Pancreas (tissue), 10 donors: Measurements from ENCODE around the gene ACCSL. TPM values are rescaled to one million over a fixed set of nuclear protein-coding genes. Genes with fewer than 3 reads are reported as not detected.

Source experiments
- ATAC-seq, 4 donors: fragments of 200-7000 bp; cut with Tn5 transposase; one replicate each; pipeline versions ENCODE4 v1.8.0 to v1.9.1; 2020; ENCODE audit warnings: mild to moderate bottlenecking in 4 of 4, moderate library complexity in 4 of 4
- DNase-seq, 6 donors: peaks; one replicate each; pipeline ENCODE4 v3.0.0-alpha.2; 2020
- FAIRE-seq: peaks from 2 replicates; lab custom pipeline; 2012; peaks lifted over from hg19 to GRCh38; lab: Jason Lieb, UNC
- H3K27ac ChIP-seq, 4 donors: fragments of 200-600 bp; sonication (generic); 1 replicate in 3 of 4; 2 replicates in 1 of 4; pipeline versions ENCODE4 v1.5.0 to v1.8.0; 2020
- H3K27me3 ChIP-seq, 4 donors: fragments of 200-600 bp; one replicate each; pipeline ENCODE4 v1.8.0; 2021
- H3K36me3 ChIP-seq, 3 donors: fragments of 200-600 bp; sonication (generic) in 1 of 3; one replicate each; pipeline versions ENCODE4 v1.5.0 to v1.8.0; 2020 to 2021
- H3K4me1 ChIP-seq, 3 donors: fragments of 200-600 bp; one replicate each; pipeline ENCODE4 v1.8.0; 2021
- H3K4me3 ChIP-seq, 4 donors: fragments of 200-600 bp; sonication (generic) in 2 of 4; one replicate each; pipeline versions ENCODE4 v1.5.0 to v1.8.0; 2020 to 2021
- H3K9me3 ChIP-seq, 4 donors: fragments of 200-600 bp; one replicate each; pipeline ENCODE4 v1.8.0; 2021
- CTCF ChIP-seq, 4 donors: fragments of 200-600 bp; sonication (generic) in 3 of 4; IDR thresholded peaks; one replicate each; pipeline versions ENCODE4 v1.5.0 to v1.8.0; 2021; ENCODE audit warnings: antibody characterized with exemption in 4 of 4
- WGBS, 2 donors: extraction: QIAGEN DNeasy Blood & Tissue Kit; methylation state at CpG; one replicate each; pipeline ENCODE4 v1.1.7; 2013; 5-methylcytosine and 5-hydroxymethylcytosine counted together
- intact Hi-C, 3 donors: fragments of 100-400 bp; cut with DNase I; formaldehyde crosslinking; loops; one replicate each; pipeline versions ENCODE4 v1.11.1 to v1.14.2; 2022
- polyA plus RNA-seq, 2 donors: library from polyadenylated mRNA; stranded (reverse); fragments of 200-250 nt; gene quantifications; one replicate each; pipeline ENCODE4 v1.2.3, GENCODE V29; 2013
- total RNA-seq, 6 donors: library from RNA; stranded (reverse); fragmentation: NEBNext Ultra II Directional in 4 of 6; extraction: Animal tissue kit (Norgen Biotek cat#: 25700) in 4 of 6; gene quantifications; one replicate each; pipeline versions ENCODE4 v1.2.1 to v1.2.4, GENCODE V29; 2021 to 2023
- donor health status: healthy with polysubstance abuse.
- donor health status: DM: no; HTN: no; CAD: no; lungs with moderate emphysema.
- donor health status: DM: no; HTN: no; CAD: no.
- donor health status: control.
- donor health status: control.
- donor health status: Bipolar disorder and iron deficiency.
- donor health status: DM: yes; HTN: yes; CAD: no.
- donor health status: DM: no; HTN: no; CAD: no.
- donor health status: DM: no; HTN: no; CAD: no.
- donor health status: DM: yes; HTN: yes; CAD: no.

The ACCSL gene
- total and polyA plus RNA-seq, 8 donors = not detected

DNA sequence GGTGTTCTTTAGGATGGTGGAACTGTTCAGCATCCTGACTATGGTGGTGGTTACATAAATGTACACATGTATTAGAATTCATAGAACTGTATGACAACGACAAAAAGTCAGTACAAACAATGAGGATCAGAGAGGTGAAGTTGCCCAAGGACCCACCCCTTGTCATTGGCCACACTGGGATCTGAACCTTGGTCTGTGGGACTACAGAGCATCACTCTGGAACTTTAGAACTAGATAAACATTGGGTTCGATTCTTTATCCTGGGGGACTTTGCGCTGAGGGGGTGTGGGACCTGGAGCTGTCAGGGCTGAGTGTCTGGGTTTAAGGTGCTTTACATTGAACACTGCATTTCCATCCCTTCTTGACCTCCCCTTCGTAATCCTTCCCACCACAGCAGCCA, 34.9 kb downstream of the ACCSL start:
- DNase-seq (no peak), FAIRE-seq (no peak), ATAC-seq (no peak)
- TF ChIP-seq CTCF (IDR thresholded peaks at IDR 0.05) = no peak
- H3K36me3 ChIP-seq = peaks cover 0 to 3% (median 0%) of the 10 kb centered on the region in 3 donors
- H3K4me1 ChIP-seq = no peaks in the 10 kb centered on the region
- intact Hi-C loops = no loop called here
- WGBS, 2 donors = 86 to 94% methylated on average over 4 of the region's 4 CpGs
- no peaks in the 10 kb centered on the region for H3K27me3 ChIP-seq
- H3K9me3 ChIP-seq = no peaks in the 10 kb centered on the region
- H3K27ac ChIP-seq = no peak overlapping the region
- no peak overlapping the region for H3K4me3 ChIP-seq

DNA sequence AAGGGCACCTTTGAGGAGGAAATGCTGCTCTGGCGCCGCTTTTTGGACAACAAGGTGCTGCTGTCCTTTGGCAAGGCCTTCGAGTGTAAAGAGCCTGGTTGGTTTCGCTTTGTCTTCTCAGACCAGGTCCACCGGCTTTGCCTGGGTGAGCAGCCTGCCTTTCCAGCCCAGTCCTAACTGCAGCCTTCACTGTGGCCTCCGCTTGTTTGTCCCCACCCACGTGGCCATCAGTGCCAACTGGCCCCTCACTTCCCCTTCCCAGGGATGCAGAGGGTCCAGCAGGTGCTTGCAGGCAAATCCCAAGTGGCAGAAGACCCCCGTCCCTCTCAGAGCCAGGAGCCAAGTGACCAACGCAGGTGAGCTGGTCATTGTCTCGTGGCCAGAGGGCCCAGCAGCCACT, 35.7 kb downstream of the ACCSL start:
- intact Hi-C loops = no loop called here
- Histone ChIP-seq H3K4me1 (no peaks in the 10 kb centered on the region), H3K9me3 (no peaks in the 10 kb centered on the region), H3K36me3 (peaks cover 0 to 3% (median 0%) of the 10 kb centered on the region in 3 donors), H3K27ac (no peak overlapping the region), H3K4me3 (no peak overlapping the region), H3K27me3 (no peaks in the 10 kb centered on the region)
- ATAC-seq (no peak), DNase-seq (no peak), FAIRE-seq (no peak)
- WGBS, 2 donors = 94% methylated on average over 10 of the region's 10 CpGs
- no peak for TF ChIP-seq CTCF (IDR thresholded peaks at IDR 0.05)

GRCh38 chr11:44083906-44084305, 36.1 kb downstream of the ACCSL start:
- no peak for FAIRE-seq

DNA sequence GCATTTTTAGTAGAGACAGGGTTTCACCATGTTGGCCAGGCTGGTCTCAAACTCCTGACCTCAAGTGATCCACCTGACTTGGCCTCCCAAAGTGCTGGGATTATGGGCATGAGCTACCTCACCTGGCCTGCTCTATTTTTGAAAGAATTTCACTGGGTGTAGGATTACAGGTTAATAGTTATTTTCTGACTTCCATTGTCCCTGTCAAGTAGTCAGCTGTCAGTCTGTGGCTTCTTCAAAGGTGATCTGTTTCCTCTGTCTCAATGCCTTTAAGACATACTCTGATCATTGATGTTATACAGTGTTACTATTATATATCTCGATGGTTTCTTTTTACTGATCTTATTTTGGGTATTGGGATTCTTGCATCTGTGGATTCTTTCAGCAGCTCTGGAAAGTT, 37.5 kb downstream of the ACCSL start:
- Histone ChIP-seq H3K36me3 (peaks cover 0 to 3% (median 0%) of the 10 kb centered on the region in 3 donors), H3K4me3 (no peak overlapping the region), H3K4me1 (no peaks in the 10 kb centered on the region), H3K27me3 (no peaks in the 10 kb centered on the region), H3K27ac (no peak overlapping the region), H3K9me3 (no peaks in the 10 kb centered on the region)
- 96 to 98% methylated on average over 1 of the region's 1 CpG for WGBS, 2 donors
- no peak for ATAC-seq
- no peak for DNase-seq
- intact Hi-C loops = no loop called here
- no peak for TF ChIP-seq CTCF (IDR thresholded peaks at IDR 0.05)
- FAIRE-seq = no peak

More at GRCh38 chr11:44083906-44084305, 36.1 kb downstream of the ACCSL start:
- no peaks in the 10 kb centered on the region for H3K4me1 ChIP-seq
- no peak overlapping the region for H3K27ac ChIP-seq
- H3K4me3 ChIP-seq = no peak overlapping the region
- ATAC-seq = no peak
- H3K27me3 ChIP-seq = no peaks in the 10 kb centered on the region
- no peaks in the 10 kb centered on the region for H3K9me3 ChIP-seq
- no peak for DNase-seq
- H3K36me3 ChIP-seq = peaks cover 0 to 3% (median 0%) of the 10 kb centered on the region in 3 donors
- 87 to 89% methylated on average over 5 of the region's 5 CpGs for WGBS, 2 donors
- intact Hi-C loops = no loop called here
- no peak for TF ChIP-seq CTCF (IDR thresholded peaks at IDR 0.05)

GRCh38 chr11:44088377-44088776, 40.6 kb downstream of the ACCSL start:
- ATAC-seq (no peak), DNase-seq (no peak), FAIRE-seq (no peak)
- Histone ChIP-seq H3K4me1 (no peaks in the 10 kb centered on the region), H3K27ac (no peak overlapping the region), H3K4me3 (no peak overlapping the region), H3K27me3 (no peaks in the 10 kb centered on the region), H3K36me3 (peaks cover 0 to 3% (median 0%) of the 10 kb centered on the region in 3 donors), H3K9me3 (no peaks in the 10 kb centered on the region)
- 94 to 98% methylated on average over 4 of the region's 4 CpGs for WGBS, 2 donors
- no peak for TF ChIP-seq CTCF (IDR thresholded peaks at IDR 0.05)
- intact Hi-C loops = no loop called here
